Ascending aorta (tissue), 2 donors: ENCODE measurements around the gene SCAF4. TPM values are rescaled to one million over a fixed set of nuclear protein-coding genes. Genes with fewer than 3 reads are reported as not detected.
"Not testable (repeated sequence)": the region's sequence is repeated elsewhere in the genome, so short reads cannot be mapped to it uniquely, and the experiment has no call there.

Experiments
- DNase-seq, 2 donors: peaks; one replicate each; pipeline ENCODE4 v3.0.0-alpha.2; 2019; ENCODE audit warnings: low spot score in 2 of 2
- H3K27ac ChIP-seq, 2 donors: fragments of 200-600 bp; sonication (generic); one replicate each; pipeline ENCODE4 v1.5.1; 2016 to 2017; ENCODE audit warnings: mild to moderate bottlenecking in 1 of 2
- H3K27me3 ChIP-seq: fragments of 200-600 bp; sonication (generic); one replicate; pipeline ENCODE4 v1.5.1; 2017
- H3K36me3 ChIP-seq, 2 donors: fragments of 200-600 bp; sonication (generic); one replicate each; pipeline ENCODE4 v1.5.1; 2016
- H3K4me1 ChIP-seq, 2 donors: fragments of 200-600 bp; sonication (generic); one replicate each; pipeline ENCODE4 v1.5.1; 2016 to 2017; ENCODE audit warnings: mild to moderate bottlenecking in 1 of 2
- H3K4me3 ChIP-seq, 2 donors: fragments of 200-600 bp; sonication (generic); one replicate each; pipeline ENCODE4 v1.5.1; 2016 to 2017; ENCODE audit warnings: mild to moderate bottlenecking in 1 of 2
- H3K9me3 ChIP-seq, 2 donors: fragments of 200-600 bp; sonication (generic); one replicate each; pipeline ENCODE4 v1.5.1; 2016
- intact Hi-C: fragments of 100-400 bp; cut with DNase I; formaldehyde crosslinking; loops from one replicate; pipeline ENCODE4 v1.15.1; 2023
- total RNA-seq: library from RNA; depleted of rRNA; stranded (reverse); fragments of >200 nt; gene quantifications from one replicate; pipeline ENCODE4 v1.1.0, GENCODE V29; 2016
- TF ChIP-seq, protein P1 (sequence below), 3 experiments: fragments of 200-600 bp in 2 of 3; fragments of 450-650 bp in 1 of 3; sonication (generic) in 2 of 3; IDR thresholded peaks; one replicate each; pipeline ENCODE4 v1.5.1; 2016 to 2019; ENCODE audit warnings: antibody characterized with exemption in 3 of 3, mild to moderate bottlenecking in 1 of 3, moderate library complexity in 1 of 3

SCAF4 gene
- total RNA-seq, 1 donor from 2014 or later: 31.2 TPM

DNA sequence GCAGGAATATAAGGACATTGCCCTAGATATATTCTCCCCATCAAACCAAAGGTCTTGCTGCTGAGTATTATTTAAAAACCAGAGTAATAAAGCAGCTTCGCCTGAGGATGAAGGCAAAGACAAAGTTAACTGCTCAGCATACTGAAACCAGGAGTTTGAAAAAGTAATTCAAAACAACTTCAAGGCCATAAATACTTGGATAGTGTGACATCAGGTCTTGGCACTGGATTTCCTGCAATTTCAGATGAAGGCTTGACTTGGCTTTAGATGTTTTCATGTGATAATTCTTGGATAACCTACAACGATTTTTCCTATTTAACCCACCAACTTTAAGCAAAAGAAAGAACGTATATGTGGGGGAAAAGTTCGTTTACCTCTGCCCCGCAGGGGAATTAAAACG lies 61.8 kb downstream of the SCAF4 start:
- no peak overlapping the region for H3K27ac ChIP-seq
- no peak for DNase-seq
- intact Hi-C loops: no loop called here
- no peak overlapping the region for H3K4me3 ChIP-seq
- peaks cover 22 to 61% of the 10 kb centered on the region in 2 donors for H3K36me3 ChIP-seq
- H3K4me1 ChIP-seq: peaks cover 0 to 3% of the 10 kb centered on the region in 2 donors
- H3K27me3 ChIP-seq: no peaks in the 10 kb centered on the region
- TF ChIP-seq, protein P1, sequence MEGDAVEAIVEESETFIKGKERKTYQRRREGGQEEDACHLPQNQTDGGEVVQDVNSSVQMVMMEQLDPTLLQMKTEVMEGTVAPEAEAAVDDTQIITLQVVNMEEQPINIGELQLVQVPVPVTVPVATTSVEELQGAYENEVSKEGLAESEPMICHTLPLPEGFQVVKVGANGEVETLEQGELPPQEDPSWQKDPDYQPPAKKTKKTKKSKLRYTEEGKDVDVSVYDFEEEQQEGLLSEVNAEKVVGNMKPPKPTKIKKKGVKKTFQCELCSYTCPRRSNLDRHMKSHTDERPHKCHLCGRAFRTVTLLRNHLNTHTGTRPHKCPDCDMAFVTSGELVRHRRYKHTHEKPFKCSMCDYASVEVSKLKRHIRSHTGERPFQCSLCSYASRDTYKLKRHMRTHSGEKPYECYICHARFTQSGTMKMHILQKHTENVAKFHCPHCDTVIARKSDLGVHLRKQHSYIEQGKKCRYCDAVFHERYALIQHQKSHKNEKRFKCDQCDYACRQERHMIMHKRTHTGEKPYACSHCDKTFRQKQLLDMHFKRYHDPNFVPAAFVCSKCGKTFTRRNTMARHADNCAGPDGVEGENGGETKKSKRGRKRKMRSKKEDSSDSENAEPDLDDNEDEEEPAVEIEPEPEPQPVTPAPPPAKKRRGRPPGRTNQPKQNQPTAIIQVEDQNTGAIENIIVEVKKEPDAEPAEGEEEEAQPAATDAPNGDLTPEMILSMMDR (IDR thresholded peaks at IDR 0.05): no peak
- no peaks in the 10 kb centered on the region for H3K9me3 ChIP-seq

DNA sequence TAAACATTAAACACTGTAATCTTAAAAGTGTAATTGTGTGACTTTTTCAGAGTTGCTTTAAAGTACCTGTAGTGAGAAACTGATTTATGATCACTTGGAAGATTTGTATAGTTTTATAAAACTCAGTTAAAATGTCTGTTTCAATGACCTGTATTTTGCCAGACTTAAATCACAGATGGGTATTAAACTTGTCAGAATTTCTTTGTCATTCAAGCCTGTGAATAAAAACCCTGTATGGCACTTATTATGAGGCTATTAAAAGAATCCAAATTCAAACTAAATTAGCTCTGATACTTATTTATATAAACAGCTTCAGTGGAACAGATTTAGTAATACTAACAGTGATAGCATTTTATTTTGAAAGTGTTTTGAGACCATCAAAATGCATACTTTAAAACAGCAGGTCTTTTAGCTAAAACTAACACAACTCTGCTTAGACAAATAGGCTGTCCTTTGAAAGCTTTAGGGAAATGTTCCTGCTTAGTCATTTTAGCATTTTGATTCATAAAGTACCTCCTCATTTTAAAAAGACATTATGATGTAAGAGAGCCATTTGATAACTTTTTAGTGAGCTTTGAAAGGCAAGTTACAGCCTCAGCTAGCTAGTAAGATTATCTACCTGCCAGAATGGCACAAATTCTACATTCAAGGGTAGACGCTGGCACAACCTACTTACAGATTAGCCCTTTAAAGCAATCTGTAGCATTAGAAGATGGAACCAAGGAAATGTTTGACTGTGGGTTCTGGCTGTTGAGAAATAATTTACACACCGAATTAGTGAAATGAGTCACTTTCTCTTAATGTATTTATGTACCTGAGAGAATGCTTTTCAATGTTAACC lies 63.0 kb downstream of the SCAF4 start:
- no peak overlapping the region for H3K27ac ChIP-seq
- TF ChIP-seq, protein P1 (IDR thresholded peaks at IDR 0.05): no peak
- peaks cover 0 to 3% of the 10 kb centered on the region in 2 donors for H3K4me1 ChIP-seq

DNA sequence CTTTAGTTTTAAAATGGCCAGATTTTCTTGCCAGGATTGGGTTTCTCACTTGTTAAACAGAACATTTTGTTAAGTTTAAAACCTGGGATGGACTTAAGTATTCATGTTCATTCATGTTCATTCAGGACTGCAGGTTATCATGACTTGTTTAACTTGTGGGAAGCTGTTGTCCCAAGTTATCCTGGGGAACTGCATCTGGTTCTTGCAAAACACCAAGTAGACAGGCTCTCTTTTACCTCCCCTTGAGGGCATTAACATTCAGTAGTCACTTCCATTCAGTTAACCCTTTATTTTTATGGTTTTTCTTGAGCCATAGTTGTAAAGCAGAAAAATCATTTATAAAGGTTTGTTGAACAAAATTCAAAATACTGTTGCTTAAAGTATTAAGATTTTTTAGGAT lies 64.3 kb downstream of the SCAF4 start:
- H3K4me3 ChIP-seq: no peak overlapping the region
- peaks cover 0 to 12% of the 10 kb centered on the region in 2 donors for H3K4me1 ChIP-seq
- TF ChIP-seq, protein P1 (IDR thresholded peaks at IDR 0.05): no peak
- peaks cover 26 to 67% of the 10 kb centered on the region in 2 donors for H3K36me3 ChIP-seq
- no peaks in the 10 kb centered on the region for H3K9me3 ChIP-seq
- DNase-seq: no peak
- intact Hi-C loops: no loop called here
- no peaks in the 10 kb centered on the region for H3K27me3 ChIP-seq
- no peak overlapping the region for H3K27ac ChIP-seq

More for the DNA sequence above, 63.0 kb downstream of the SCAF4 start:
- no peak overlapping the region for H3K4me3 ChIP-seq
- H3K27me3 ChIP-seq: no peaks in the 10 kb centered on the region
- H3K36me3 ChIP-seq: peaks cover 24 to 67% of the 10 kb centered on the region in 2 donors
- no peaks in the 10 kb centered on the region for H3K9me3 ChIP-seq
- intact Hi-C loops: no loop called here
- DNase-seq: no peak

DNA sequence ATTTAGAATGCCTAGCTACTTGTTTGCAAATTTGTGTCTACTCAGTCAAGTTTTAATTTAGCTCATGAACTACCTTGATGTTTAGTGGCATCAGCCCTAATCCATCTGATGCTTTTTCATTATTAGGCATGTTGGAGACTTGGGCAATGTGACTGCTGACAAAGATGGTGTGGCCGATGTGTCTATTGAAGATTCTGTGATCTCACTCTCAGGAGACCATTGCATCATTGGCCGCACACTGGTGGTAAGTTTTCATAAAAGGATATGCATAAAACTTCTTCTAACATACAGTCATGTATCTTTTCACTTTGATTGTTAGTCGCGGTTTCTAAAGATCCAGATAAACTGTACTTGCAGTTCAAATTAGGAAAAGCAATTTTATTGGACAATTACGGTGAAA lies 64.8 kb downstream of the SCAF4 start:
- Histone ChIP-seq H3K9me3 (no peaks in the 10 kb centered on the region), H3K27ac (no peak overlapping the region), H3K4me1 (peaks cover 0 to 17% of the 10 kb centered on the region in 2 donors), H3K36me3 (peaks cover 26 to 67% of the 10 kb centered on the region in 2 donors), H3K27me3 (no peaks in the 10 kb centered on the region), H3K4me3 (no peak overlapping the region)
- TF ChIP-seq, protein P1 (IDR thresholded peaks at IDR 0.05): no peak
- intact Hi-C loops: no loop called here
- DNase-seq: no peak

DNA sequence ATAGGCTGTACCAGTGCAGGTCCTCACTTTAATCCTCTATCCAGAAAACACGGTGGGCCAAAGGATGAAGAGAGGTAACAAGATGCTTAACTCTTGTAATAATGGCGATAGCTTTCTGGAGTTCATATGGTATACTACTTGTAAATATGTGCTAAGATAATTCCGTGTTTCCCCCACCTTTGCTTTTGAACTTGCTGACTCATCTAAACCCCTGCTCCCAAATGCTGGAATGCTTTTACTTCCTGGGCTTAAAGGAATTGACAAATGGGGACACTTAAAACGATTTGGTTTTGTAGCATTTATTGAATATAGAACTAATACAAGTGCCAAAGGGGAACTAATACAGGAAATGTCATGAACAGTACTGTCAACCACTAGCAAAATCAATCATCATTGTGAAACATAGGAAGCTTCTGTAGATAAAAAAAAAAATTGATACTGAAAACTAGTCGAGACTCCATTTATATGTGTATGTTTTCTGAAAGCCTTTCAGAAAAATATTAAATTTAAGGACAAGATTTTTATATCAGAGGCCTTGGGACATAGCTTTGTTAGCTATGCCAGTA lies 65.4 kb downstream of the SCAF4 start:
- Histone ChIP-seq H3K4me1 (peaks cover 0 to 23% of the 10 kb centered on the region in 2 donors), H3K9me3 (no peaks in the 10 kb centered on the region), H3K27ac (no peak overlapping the region), H3K4me3 (no peak overlapping the region), H3K27me3 (no peaks in the 10 kb centered on the region), H3K36me3 (peaks cover 21 to 67% of the 10 kb centered on the region in 2 donors)
- intact Hi-C loops: no loop called here
- TF ChIP-seq, protein P1 (IDR thresholded peaks at IDR 0.05): no peak
- no peak for DNase-seq

DNA sequence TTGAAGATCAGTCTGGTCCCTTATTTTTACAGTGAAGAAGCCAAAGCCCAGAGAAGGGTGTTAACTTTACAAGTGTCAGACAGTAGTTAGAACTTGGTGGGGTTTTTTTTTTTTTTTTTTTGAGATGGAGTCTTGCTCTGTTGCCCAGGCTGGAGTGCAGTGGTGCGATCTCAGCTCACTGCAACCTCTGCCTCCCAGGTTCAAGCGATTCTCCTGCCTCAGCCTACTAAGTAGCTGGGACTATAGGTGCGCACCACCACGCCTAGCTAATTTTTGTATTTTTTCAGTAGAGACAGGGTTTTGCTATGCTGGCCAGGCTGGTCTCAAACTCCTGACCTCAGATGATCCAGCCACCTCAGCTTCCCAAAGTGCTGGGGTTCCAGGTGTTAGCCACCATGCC lies 66.0 kb downstream of the SCAF4 start:
- H3K27ac ChIP-seq, H3K4me3 ChIP-seq, DNase-seq, intact Hi-C loops, H3K27me3 ChIP-seq, H3K9me3 ChIP-seq: not testable (repeated sequence)
- Histone ChIP-seq H3K36me3 (peaks cover 21 to 62% of the 10 kb centered on the region in 2 donors), H3K4me1 (peaks cover 0 to 28% of the 10 kb centered on the region in 2 donors)
